ENCODE data around the gene BBS9. TPM values are rescaled to one million over a fixed set of nuclear protein-coding genes. Genes with fewer than 3 reads are reported as not detected.

Gene BBS9
- total and polyA plus RNA-seq, 9 of the 15 experiments (the other 6 are each of a cell fraction or from before 2014, with no cell fraction given): 0.77 to 3.3 (median 2.4) TPM

DNA sequence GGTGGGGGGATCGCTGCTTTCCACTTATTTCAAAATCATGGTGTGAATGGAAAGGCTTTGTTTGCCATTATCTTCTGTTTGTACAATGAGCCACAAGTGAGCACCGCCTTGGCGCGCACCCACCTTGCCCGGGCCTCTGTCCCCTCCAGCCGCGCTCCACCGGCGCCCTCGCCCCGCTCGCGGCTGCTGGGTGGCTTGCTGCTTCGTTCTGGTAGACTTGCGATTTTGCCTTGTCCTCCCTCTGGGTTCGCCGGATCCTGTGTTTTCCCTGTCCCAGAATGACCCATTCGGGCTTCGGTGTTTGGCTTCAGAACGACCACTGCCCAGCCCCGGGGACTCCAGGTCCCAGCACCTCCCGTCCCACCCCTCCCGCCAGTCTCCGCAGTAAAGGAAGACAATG lies 503.0 kb downstream of the BBS9 start:
- Histone ChIP-seq H3K27ac (ENCODE audit: extremely low read depth, low read depth, low read length) (no peak overlapping the region), H3K79me2 (ENCODE audit: control insufficient read depth, insufficient read depth, low read length) (no peaks in the 10 kb centered on the region), H4K20me1 (replicated peaks; ENCODE audit: control insufficient read depth, insufficient read depth, low read length) (no peaks in the 10 kb centered on the region), H3K9ac (ENCODE audit: insufficient read depth in 1 of 2, low read depth in 2 of 2, low read length in 2 of 2) (no peak overlapping the region), H2AFZ (ENCODE audit: low read depth, low read length) (no peak overlapping the region), H3K4me1 (replicated peaks in 1 of 2; ENCODE audit: control insufficient read depth in 2 of 2, insufficient read depth in 2 of 2, low read length in 2 of 2) (no peaks in the 10 kb centered on the region), H3K36me3 (ENCODE audit: control insufficient read depth, insufficient read depth, low read length) (no peaks in the 10 kb centered on the region), H3K4me2 (ENCODE audit: insufficient read depth, low read length) (no peak overlapping the region), H3K9me3 (replicated peaks; ENCODE audit: control insufficient read depth, insufficient read depth, low read depth, low read length) (no peaks in the 10 kb centered on the region), H3K27me3 (ENCODE audit: control insufficient read depth in 2 of 2, insufficient read depth in 2 of 2, low read length in 2 of 2) (no peaks in the 10 kb centered on the region), H3K4me3 (no peak overlapping the region), H3K9me1 (ENCODE audit: control insufficient read depth, insufficient read depth, low read length) (no peaks in the 10 kb centered on the region)
- DNase-seq (ENCODE audit: extremely low read depth in 1 of 4, low spot score in 3 of 4) (no peak), ATAC-seq (no peak), FAIRE-seq (no peak)
- intact Hi-C loops (cut with micrococcal nuclease) (no loop called here), in situ Hi-C loops (cut with MboI) (no loop called here)
- WGBS (ENCODE audit: insufficient coverage, low coverage, missing lambda C conversion rate): 1% methylated on average over 20 of the region's 24 CpGs
- ChIA-PET POLR2A (no interaction called here), CTCF (ENCODE audit: low intra/inter-chr PET ratio) (no interaction called here)
- BruUV-seq (replicated peaks): no TSS peak
- no peak for TF ChIP-seq TBL1XR1 (IDR thresholded peaks at IDR 0.05; ENCODE audit: low read length in 2 of 2)
- no peak for TF ChIP-seq ZNF76 (CRISPR knock-in tag; IDR thresholded peaks at IDR 0.05; ENCODE audit: borderline replicate concordance)
- TF ChIP-seq ZKSCAN1 (IDR thresholded peaks at IDR 0.05; ENCODE audit: low read depth, low read length): no peak
- TF ChIP-seq, protein P1, sequence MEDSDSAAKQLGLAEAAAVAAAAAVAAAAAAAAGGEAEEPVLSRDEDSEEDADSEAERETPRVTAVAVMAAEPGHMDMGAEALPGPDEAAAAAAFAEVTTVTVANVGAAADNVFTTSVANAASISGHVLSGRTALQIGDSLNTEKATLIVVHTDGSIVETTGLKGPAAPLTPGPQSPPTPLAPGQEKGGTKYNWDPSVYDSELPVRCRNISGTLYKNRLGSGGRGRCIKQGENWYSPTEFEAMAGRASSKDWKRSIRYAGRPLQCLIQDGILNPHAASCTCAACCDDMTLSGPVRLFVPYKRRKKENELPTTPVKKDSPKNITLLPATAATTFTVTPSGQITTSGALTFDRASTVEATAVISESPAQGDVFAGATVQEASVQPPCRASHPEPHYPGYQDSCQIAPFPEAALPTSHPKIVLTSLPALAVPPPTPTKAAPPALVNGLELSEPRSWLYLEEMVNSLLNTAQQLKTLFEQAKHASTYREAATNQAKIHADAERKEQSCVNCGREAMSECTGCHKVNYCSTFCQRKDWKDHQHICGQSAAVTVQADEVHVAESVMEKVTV (CRISPR knock-in tag; IDR thresholded peaks at IDR 0.05): no peak
- no peak for TF ChIP-seq ZSCAN32 (CRISPR knock-in tag; IDR thresholded peaks at IDR 0.05)
- TF ChIP-seq, protein P2, sequence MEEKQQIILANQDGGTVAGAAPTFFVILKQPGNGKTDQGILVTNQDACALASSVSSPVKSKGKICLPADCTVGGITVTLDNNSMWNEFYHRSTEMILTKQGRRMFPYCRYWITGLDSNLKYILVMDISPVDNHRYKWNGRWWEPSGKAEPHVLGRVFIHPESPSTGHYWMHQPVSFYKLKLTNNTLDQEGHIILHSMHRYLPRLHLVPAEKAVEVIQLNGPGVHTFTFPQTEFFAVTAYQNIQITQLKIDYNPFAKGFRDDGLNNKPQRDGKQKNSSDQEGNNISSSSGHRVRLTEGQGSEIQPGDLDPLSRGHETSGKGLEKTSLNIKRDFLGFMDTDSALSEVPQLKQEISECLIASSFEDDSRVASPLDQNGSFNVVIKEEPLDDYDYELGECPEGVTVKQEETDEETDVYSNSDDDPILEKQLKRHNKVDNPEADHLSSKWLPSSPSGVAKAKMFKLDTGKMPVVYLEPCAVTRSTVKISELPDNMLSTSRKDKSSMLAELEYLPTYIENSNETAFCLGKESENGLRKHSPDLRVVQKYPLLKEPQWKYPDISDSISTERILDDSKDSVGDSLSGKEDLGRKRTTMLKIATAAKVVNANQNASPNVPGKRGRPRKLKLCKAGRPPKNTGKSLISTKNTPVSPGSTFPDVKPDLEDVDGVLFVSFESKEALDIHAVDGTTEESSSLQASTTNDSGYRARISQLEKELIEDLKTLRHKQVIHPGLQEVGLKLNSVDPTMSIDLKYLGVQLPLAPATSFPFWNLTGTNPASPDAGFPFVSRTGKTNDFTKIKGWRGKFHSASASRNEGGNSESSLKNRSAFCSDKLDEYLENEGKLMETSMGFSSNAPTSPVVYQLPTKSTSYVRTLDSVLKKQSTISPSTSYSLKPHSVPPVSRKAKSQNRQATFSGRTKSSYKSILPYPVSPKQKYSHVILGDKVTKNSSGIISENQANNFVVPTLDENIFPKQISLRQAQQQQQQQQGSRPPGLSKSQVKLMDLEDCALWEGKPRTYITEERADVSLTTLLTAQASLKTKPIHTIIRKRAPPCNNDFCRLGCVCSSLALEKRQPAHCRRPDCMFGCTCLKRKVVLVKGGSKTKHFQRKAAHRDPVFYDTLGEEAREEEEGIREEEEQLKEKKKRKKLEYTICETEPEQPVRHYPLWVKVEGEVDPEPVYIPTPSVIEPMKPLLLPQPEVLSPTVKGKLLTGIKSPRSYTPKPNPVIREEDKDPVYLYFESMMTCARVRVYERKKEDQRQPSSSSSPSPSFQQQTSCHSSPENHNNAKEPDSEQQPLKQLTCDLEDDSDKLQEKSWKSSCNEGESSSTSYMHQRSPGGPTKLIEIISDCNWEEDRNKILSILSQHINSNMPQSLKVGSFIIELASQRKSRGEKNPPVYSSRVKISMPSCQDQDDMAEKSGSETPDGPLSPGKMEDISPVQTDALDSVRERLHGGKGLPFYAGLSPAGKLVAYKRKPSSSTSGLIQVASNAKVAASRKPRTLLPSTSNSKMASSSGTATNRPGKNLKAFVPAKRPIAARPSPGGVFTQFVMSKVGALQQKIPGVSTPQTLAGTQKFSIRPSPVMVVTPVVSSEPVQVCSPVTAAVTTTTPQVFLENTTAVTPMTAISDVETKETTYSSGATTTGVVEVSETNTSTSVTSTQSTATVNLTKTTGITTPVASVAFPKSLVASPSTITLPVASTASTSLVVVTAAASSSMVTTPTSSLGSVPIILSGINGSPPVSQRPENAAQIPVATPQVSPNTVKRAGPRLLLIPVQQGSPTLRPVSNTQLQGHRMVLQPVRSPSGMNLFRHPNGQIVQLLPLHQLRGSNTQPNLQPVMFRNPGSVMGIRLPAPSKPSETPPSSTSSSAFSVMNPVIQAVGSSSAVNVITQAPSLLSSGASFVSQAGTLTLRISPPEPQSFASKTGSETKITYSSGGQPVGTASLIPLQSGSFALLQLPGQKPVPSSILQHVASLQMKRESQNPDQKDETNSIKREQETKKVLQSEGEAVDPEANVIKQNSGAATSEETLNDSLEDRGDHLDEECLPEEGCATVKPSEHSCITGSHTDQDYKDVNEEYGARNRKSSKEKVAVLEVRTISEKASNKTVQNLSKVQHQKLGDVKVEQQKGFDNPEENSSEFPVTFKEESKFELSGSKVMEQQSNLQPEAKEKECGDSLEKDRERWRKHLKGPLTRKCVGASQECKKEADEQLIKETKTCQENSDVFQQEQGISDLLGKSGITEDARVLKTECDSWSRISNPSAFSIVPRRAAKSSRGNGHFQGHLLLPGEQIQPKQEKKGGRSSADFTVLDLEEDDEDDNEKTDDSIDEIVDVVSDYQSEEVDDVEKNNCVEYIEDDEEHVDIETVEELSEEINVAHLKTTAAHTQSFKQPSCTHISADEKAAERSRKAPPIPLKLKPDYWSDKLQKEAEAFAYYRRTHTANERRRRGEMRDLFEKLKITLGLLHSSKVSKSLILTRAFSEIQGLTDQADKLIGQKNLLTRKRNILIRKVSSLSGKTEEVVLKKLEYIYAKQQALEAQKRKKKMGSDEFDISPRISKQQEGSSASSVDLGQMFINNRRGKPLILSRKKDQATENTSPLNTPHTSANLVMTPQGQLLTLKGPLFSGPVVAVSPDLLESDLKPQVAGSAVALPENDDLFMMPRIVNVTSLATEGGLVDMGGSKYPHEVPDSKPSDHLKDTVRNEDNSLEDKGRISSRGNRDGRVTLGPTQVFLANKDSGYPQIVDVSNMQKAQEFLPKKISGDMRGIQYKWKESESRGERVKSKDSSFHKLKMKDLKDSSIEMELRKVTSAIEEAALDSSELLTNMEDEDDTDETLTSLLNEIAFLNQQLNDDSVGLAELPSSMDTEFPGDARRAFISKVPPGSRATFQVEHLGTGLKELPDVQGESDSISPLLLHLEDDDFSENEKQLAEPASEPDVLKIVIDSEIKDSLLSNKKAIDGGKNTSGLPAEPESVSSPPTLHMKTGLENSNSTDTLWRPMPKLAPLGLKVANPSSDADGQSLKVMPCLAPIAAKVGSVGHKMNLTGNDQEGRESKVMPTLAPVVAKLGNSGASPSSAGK (IDR thresholded peaks at IDR 0.05): no peak

Measured in K562 (cell line).